Measurements from ENCODE around the gene GARNL3. TPM values are rescaled to one million over a fixed set of nuclear protein-coding genes. Genes with fewer than 3 reads are reported as not detected.

Gene GARNL3
- total RNA-seq, 1 experiment from 2014 or later = 11.8 TPM

- H3K4me3 Mint-ChIP-seq (ENCODE audit: unreplicated experiment) = no peak overlapping the region
- intact Hi-C loops (cut with micrococcal nuclease; ENCODE audit: unreplicated experiment) = no loop called here
Observed at GRCh38 chr9:127269449-127269848, 4.9 kb downstream of the GARNL3 start.

GRCh38 chr9:127273326-127273725, 8.8 kb downstream of the GARNL3 start:
- ChIA-PET CTCF (no interaction called here), POLR2A (no interaction called here)
- no peak overlapping the region for H3K4me3 Mint-ChIP-seq (ENCODE audit: unreplicated experiment)
- H3K36me3 Mint-ChIP-seq (ENCODE audit: insufficient read depth, unreplicated experiment) = no peaks in the 10 kb centered on the region
- no peak overlapping the region for H3K27ac Mint-ChIP-seq (ENCODE audit: unreplicated experiment)
- Histone ChIP-seq H3K27me3 (replicated peaks; ENCODE audit: control insufficient read depth, insufficient read depth, low read length) (no peaks in the 10 kb centered on the region), H3K36me3 (ENCODE audit: control insufficient read depth, insufficient read depth, low read length) (no peaks in the 10 kb centered on the region; the same call in 1 of the 2 replicates), H3K4me1 (no peaks in the 10 kb centered on the region), H3K9me3 (no peaks in the 10 kb centered on the region), H3K4me3 (ENCODE audit: low read depth, low read length) (no peak overlapping the region)
- no TSS peak for BruUV-seq (replicated peaks)
- no peak for DNase-seq
- no peak for TF ChIP-seq CTCF (IDR thresholded peaks at IDR 0.05; ENCODE audit: insufficient read depth in 1 of 2, low read depth in 1 of 2, low read length in 1 of 2, severe bottlenecking in 1 of 2, unreplicated experiment in 1 of 2)
- intact Hi-C loops (cut with micrococcal nuclease; ENCODE audit: unreplicated experiment) = no loop called here
- H3K4me1 Mint-ChIP-seq (ENCODE audit: low read depth, unreplicated experiment) = no peaks in the 10 kb centered on the region
- no peaks in the 10 kb centered on the region for H3K27me3 Mint-ChIP-seq (ENCODE audit: insufficient read depth, unreplicated experiment)
- no peaks in the 10 kb centered on the region for H3K9me3 Mint-ChIP-seq (ENCODE audit: unreplicated experiment)

More at GRCh38 chr9:127269449-127269848, 4.9 kb downstream of the GARNL3 start:
- ChIA-PET CTCF (no interaction called here), POLR2A (no interaction called here)
- Mint-ChIP-seq H3K36me3 (ENCODE audit: insufficient read depth, unreplicated experiment) (no peaks in the 10 kb centered on the region), H3K27me3 (ENCODE audit: insufficient read depth, unreplicated experiment) (no peaks in the 10 kb centered on the region), H3K4me1 (ENCODE audit: low read depth, unreplicated experiment) (no peaks in the 10 kb centered on the region), H3K27ac (ENCODE audit: unreplicated experiment) (no peak overlapping the region), H3K9me3 (ENCODE audit: unreplicated experiment) (no peaks in the 10 kb centered on the region)
- Histone ChIP-seq H3K4me3 (ENCODE audit: low read depth, low read length) (no peak overlapping the region), H3K27me3 (replicated peaks; ENCODE audit: control insufficient read depth, insufficient read depth, low read length) (no peaks in the 10 kb centered on the region), H3K36me3 (ENCODE audit: control insufficient read depth, insufficient read depth, low read length) (no peaks in the 10 kb centered on the region; the same call in 1 of the 2 replicates), H3K4me1 (no peaks in the 10 kb centered on the region), H3K9me3 (no peaks in the 10 kb centered on the region)
- no peak for DNase-seq
- BruUV-seq (replicated peaks) = no TSS peak
- TF ChIP-seq CTCF (IDR thresholded peaks at IDR 0.05; ENCODE audit: insufficient read depth in 1 of 2, low read depth in 1 of 2, low read length in 1 of 2, severe bottlenecking in 1 of 2, unreplicated experiment in 1 of 2) = no peak

DNA sequence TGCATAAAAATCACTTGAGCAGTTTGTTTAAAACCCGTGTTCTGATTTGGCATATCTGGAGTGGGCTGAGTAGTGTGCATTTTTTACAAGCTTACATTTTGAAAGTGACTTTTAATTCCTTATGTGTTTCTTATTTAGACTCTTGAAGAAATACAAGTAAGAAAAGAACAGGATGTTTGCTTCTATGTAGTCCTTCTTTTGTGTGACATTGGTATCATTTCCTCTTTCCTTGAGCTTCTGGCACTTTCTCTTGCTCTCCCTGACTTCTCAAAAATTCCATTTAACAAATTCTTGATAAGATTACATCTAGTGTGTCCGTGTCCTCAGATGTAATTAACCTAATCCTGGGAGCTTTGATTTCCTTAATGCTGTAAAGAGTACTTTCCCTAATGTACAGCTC, 12.5 kb downstream of the GARNL3 start:
- BruUV-seq (replicated peaks) = no TSS peak
- no peaks in the 10 kb centered on the region for H3K27me3 ChIP-seq (replicated peaks; ENCODE audit: control insufficient read depth, insufficient read depth, low read length)
- Mint-ChIP-seq H3K4me3 (ENCODE audit: unreplicated experiment) (no peak overlapping the region), H3K27ac (ENCODE audit: unreplicated experiment) (no peak overlapping the region), H3K27me3 (ENCODE audit: insufficient read depth, unreplicated experiment) (no peaks in the 10 kb centered on the region), H3K36me3 (ENCODE audit: insufficient read depth, unreplicated experiment) (no peaks in the 10 kb centered on the region), H3K4me1 (ENCODE audit: low read depth, unreplicated experiment) (peaks cover 6% of the 10 kb centered on the region), H3K9me3 (ENCODE audit: unreplicated experiment) (no peaks in the 10 kb centered on the region)
- H3K9me3 ChIP-seq = no peaks in the 10 kb centered on the region
- peaks cover 5% of the 10 kb centered on the region; the same call in 1 of the 2 replicates for H3K4me1 ChIP-seq
- intact Hi-C loops (cut with micrococcal nuclease; ENCODE audit: unreplicated experiment) = no loop called here
- POLR2A ChIA-PET = no interaction called here
- H3K36me3 ChIP-seq (ENCODE audit: control insufficient read depth, insufficient read depth, low read length) = no peaks in the 10 kb centered on the region; the same call in 1 of the 2 replicates
- no peak overlapping the region for H3K4me3 ChIP-seq (ENCODE audit: low read depth, low read length)
- no peak for DNase-seq
- no peak for TF ChIP-seq CTCF (IDR thresholded peaks at IDR 0.05; ENCODE audit: insufficient read depth in 1 of 2, low read depth in 1 of 2, low read length in 1 of 2, severe bottlenecking in 1 of 2, unreplicated experiment in 1 of 2)
- CTCF ChIA-PET = no interaction called here
